Brain microvascular endothelial cell (primary cell): ENCODE results near the gene CEP57.

ENCODE experiments used
- DNase-seq: peaks from one replicate; pipeline ENCODE4 v3.0.0-alpha.2; 2020
- H3K27ac ChIP-seq: fragments of 250-450 bp; sonication (Bioruptor Pico); 2 replicates; pipeline ENCODE4 v1.5.1; 2020; ENCODE audit warnings: mild to moderate bottlenecking, moderate library complexity
- H3K27me3 ChIP-seq: fragments of 250-450 bp; sonication (Bioruptor Pico); replicated peaks from 2 replicates; pipeline ENCODE4 v1.5.1; 2020; ENCODE audit warnings: mild to moderate bottlenecking
- H3K36me3 ChIP-seq: fragments of 250-450 bp; sonication (Bioruptor Pico); replicated peaks from 2 replicates; pipeline ENCODE4 v1.5.1; 2020; ENCODE audit warnings: mild to moderate bottlenecking
- H3K4me3 ChIP-seq: 2 replicates; pipeline ENCODE4 v1.5.1; 2011; ENCODE audit warnings: low read depth, mild to moderate bottlenecking, control low read depth, low read length, moderate library complexity
- CTCF ChIP-seq: IDR thresholded peaks from 2 replicates; pipeline ENCODE4 v1.5.1; 2011; ENCODE audit warnings: low read depth, mild to moderate bottlenecking, moderate library complexity, low read length, control low read depth, inconsistent platforms; ENCODE audit errors: missing control alignments
- in situ Hi-C: cut with HindIII; loops from 2 replicates; pipeline ENCODE4 v1.10.0; 2017; ENCODE audit warnings: low sequenced_read_pairs, low pct_ligation_motif_present

Gene CEP57

GRCh38 chr11:95792200-95792599, 1.9 kb downstream of the CEP57 start:
- DNase-seq: no peak
- in situ Hi-C loops: no loop called here
- no peak for TF ChIP-seq CTCF
- no peak overlapping the region for H3K4me3 ChIP-seq
- H3K27me3 ChIP-seq: no peaks in the 10 kb centered on the region
- H3K36me3 ChIP-seq: no peaks in the 10 kb centered on the region
- no peak overlapping the region for H3K27ac ChIP-seq

DNA sequence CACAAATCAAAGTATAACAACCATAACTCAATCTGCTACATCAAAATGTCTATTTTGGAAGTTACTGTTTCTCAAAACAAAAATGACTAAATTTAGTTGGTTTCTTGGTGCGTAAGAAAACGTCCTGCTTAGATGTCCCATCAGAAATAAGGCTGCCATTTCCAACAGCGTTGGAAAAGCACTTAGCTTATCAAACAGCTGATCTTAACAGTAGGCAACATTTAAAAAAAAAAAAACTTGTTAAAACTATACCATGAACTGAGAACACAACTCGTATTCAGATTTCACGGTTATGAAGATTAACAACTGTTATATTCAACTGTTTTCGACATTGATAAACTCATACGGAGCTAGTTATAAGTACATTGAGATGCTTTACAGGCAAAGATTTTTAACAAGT, 2.4 kb downstream of the CEP57 start:
- in situ Hi-C loops: no loop called here
- Histone ChIP-seq H3K4me3 (no peak overlapping the region), H3K36me3 (no peaks in the 10 kb centered on the region), H3K27ac (no peak overlapping the region), H3K27me3 (no peaks in the 10 kb centered on the region)
- TF ChIP-seq CTCF: no peak
- DNase-seq: no peak

GRCh38 chr11:95793116-95793515, 2.8 kb downstream of the CEP57 start:
- TF ChIP-seq CTCF: no peak
- in situ Hi-C loops: no loop called here
- Histone ChIP-seq H3K27ac (no peak overlapping the region), H3K4me3 (no peak overlapping the region), H3K36me3 (no peaks in the 10 kb centered on the region), H3K27me3 (no peaks in the 10 kb centered on the region)
- no peak for DNase-seq

DNA sequence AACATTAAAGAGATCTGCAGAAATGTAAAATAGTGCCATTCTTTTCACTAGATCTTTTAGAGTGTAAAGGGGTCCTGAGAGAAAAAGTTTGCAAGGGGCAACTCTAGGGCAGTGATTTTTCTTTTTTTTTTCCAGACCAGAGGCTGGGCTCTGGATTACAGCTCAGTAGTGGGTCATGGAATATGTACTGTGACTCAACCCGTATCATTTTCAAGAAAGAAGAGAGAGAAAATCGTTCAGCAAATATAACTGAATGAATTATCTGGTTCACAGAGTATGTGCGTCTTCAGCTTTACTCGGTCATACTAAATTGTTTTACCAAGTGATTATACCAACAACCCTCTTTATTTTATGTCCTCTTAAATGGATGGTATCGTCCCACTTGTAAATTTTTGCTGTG, 3.8 kb downstream of the CEP57 start:
- H3K4me3 ChIP-seq: no peak overlapping the region
- in situ Hi-C loops: no loop called here
- no peak overlapping the region for H3K27ac ChIP-seq
- H3K36me3 ChIP-seq: no peaks in the 10 kb centered on the region
- H3K27me3 ChIP-seq: no peaks in the 10 kb centered on the region
- no peak for DNase-seq
- TF ChIP-seq CTCF: no peak

DNA sequence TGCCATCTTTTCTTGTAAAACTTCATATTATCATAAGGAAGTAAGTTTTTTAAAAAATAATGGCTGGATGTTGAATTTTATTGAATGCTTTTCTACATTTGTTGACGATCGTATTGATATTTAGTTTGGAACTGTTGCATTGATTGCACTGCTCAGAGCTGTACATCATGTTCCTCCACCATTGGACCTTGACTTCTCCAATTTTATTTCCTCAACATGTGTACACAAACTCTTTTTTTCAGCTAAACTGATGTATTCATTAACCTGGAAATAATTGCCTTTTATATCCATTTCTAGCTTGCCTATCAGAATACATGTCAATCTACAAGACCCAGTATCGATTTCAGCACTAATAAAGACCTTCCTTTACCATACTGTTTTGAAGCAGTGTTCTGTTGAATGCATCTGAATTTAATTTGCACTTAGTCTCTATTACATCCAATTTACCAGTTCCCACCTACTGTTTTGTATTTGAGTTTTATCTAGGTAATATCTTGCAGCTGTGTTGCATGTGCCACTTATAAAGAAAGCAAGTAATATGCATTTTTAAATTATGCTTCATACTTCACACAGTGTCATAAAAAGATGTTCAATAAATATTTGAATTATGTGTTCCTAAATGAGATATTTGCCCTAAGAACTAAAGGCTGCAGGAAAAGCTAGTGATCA, 5.5 kb downstream of the CEP57 start:
- in situ Hi-C loops: no loop called here

More for the DNA sequence above, 5.5 kb downstream of the CEP57 start:
- Histone ChIP-seq H3K27me3 (no peaks in the 10 kb centered on the region), H3K27ac (no peak overlapping the region), H3K4me3 (no peak overlapping the region), H3K36me3 (no peaks in the 10 kb centered on the region)
- TF ChIP-seq CTCF: no peak
- DNase-seq: no peak
